ENCODE measurements around the gene LRRFIP1.
"Not testable (repeated sequence)": the region's sequence is repeated elsewhere in the genome, so short reads cannot be mapped to it uniquely, and the experiment has no call there.

The LRRFIP1 gene

GRCh38 chr2:237774811-237775553, 147.6 kb downstream of the LRRFIP1 start:
- peak; percentile 43 for DNase-seq (ENCODE audit: low read depth)

GRCh38 chr2:237779521-237779920, 152.1 kb downstream of the LRRFIP1 start:
- DNase-seq (ENCODE audit: low read depth): no peak

GRCh38 chr2:237782181-237782580, 154.8 kb downstream of the LRRFIP1 start:
- no peak for DNase-seq (ENCODE audit: low read depth)

- not testable (repeated sequence) for DNase-seq (ENCODE audit: low read depth)
Measured at GRCh38 chr2:237783678-237784077, 156.3 kb downstream of the LRRFIP1 start.

- DNase-seq (ENCODE audit: low read depth): no peak
Measured at GRCh38 chr2:237786936-237787335, 159.5 kb downstream of the LRRFIP1 start.

GRCh38 chr2:237790353-237790752, 163.0 kb downstream of the LRRFIP1 start:
- DNase-seq (ENCODE audit: low read depth): peak; percentile 49

GRCh38 chr2:237791977-237792727, 164.8 kb downstream of the LRRFIP1 start:
- peak; percentile 95 for DNase-seq (ENCODE audit: low read depth)

- DNase-seq (ENCODE audit: low read depth): no peak
Measured at GRCh38 chr2:237797253-237797652, 169.9 kb downstream of the LRRFIP1 start.

GRCh38 chr2:237798236-237799059, 171.1 kb downstream of the LRRFIP1 start, which contains the start of gene RBM44:
Gene RBM44 (plus strand): TSS chr2:237798779. CDS start chr2:237813610, 14,831 bp downstream.
- no peak for DNase-seq (ENCODE audit: low read depth)

- DNase-seq (ENCODE audit: low read depth): no peak
Measured at GRCh38 chr2:237799060-237799428, 171.7 kb downstream of the LRRFIP1 start.

- DNase-seq (ENCODE audit: low read depth): no peak
Measured at GRCh38 chr2:237801466-237801865, 174.1 kb downstream of the LRRFIP1 start.

- peak; percentile 24 for DNase-seq (ENCODE audit: low read depth)
Measured at GRCh38 chr2:237806334-237806733, 178.9 kb downstream of the LRRFIP1 start.

- no peak for DNase-seq (ENCODE audit: low read depth)
Measured at GRCh38 chr2:237815637-237816036, 188.2 kb downstream of the LRRFIP1 start.

GRCh38 chr2:237816531-237816930, 189.1 kb downstream of the LRRFIP1 start:
- no peak for DNase-seq (ENCODE audit: low read depth)

- peak; percentile 97 for DNase-seq (ENCODE audit: low read depth)
Measured at GRCh38 chr2:237818066-237818473, 190.7 kb downstream of the LRRFIP1 start.

GRCh38 chr2:237819231-237819630, 191.8 kb downstream of the LRRFIP1 start:
- DNase-seq (ENCODE audit: low read depth): peak; percentile 54

GRCh38 chr2:237820421-237820820, 193.0 kb downstream of the LRRFIP1 start:
- DNase-seq (ENCODE audit: low read depth): no peak

- no peak for DNase-seq (ENCODE audit: low read depth)
Measured at GRCh38 chr2:237823544-237823943, 196.2 kb downstream of the LRRFIP1 start.

- DNase-seq (ENCODE audit: low read depth): no peak
Measured at GRCh38 chr2:237824085-237824484, 196.7 kb downstream of the LRRFIP1 start.

- no peak for DNase-seq (ENCODE audit: low read depth)
Measured at GRCh38 chr2:237827421-237827987, 200.1 kb downstream of the LRRFIP1 start.

All from amniotic epithelial cell (primary cell).